Right atrium auricular region (tissue), 2 donors: ENCODE results near the gene LACTBL1. TPM values are rescaled to one million over a fixed set of nuclear protein-coding genes. Genes with fewer than 3 reads are reported as not detected.

Source experiments
- DNase-seq: peaks from one replicate; pipeline ENCODE4 v3.0.0-alpha.2; 2019; ENCODE audit warnings: low spot score
- H3K27ac ChIP-seq, 2 donors: fragments of 200-600 bp; sonication (generic); 1 replicate in 1 of 2; 2 replicates in 1 of 2; pipeline ENCODE4 v1.5.1; 2016 to 2019
- H3K27me3 ChIP-seq, 2 donors: fragments of 200-600 bp; sonication (generic); one replicate each; pipeline versions ENCODE4 v1.5.1 to v1.6.0; 2017 to 2019
- H3K36me3 ChIP-seq: fragments of 200-600 bp; sonication (generic); one replicate; pipeline ENCODE4 v1.5.1; 2016
- H3K4me1 ChIP-seq, 2 donors: fragments of 200-600 bp; sonication (generic); one replicate each; pipeline versions ENCODE4 v1.5.1 to v1.6.0; 2017 to 2019
- H3K4me3 ChIP-seq, 2 donors: fragments of 200-600 bp; sonication (generic); 1 replicate in 1 of 2; 2 replicates in 1 of 2; pipeline ENCODE4 v1.5.1; 2017 to 2019; ENCODE audit warnings: mild to moderate bottlenecking in 1 of 2, moderate library complexity in 1 of 2
- H3K9me3 ChIP-seq, 2 donors: fragments of 200-600 bp; sonication (generic); one replicate each; pipeline ENCODE4 v1.5.1; 2019
- CTCF ChIP-seq, 2 donors: fragments of 200-600 bp; sonication (generic); IDR thresholded peaks; one replicate each; pipeline ENCODE4 v1.5.1; 2019; ENCODE audit warnings: antibody characterized with exemption in 2 of 2
- total RNA-seq, 2 donors: library from RNA; depleted of rRNA; stranded (reverse); fragments of >200 nt; gene quantifications; one replicate each; pipeline ENCODE4 v1.1.0, GENCODE V29; 2016

Gene LACTBL1
- total RNA-seq, 2 donors from 2014 or later = not detected

- TF ChIP-seq CTCF (IDR thresholded peaks at IDR 0.05) = no peak
- no peaks in the 10 kb centered on the region for H3K27me3 ChIP-seq
- DNase-seq = no peak
- no peaks in the 10 kb centered on the region for H3K4me1 ChIP-seq
- no peak overlapping the region for H3K27ac ChIP-seq
- H3K4me3 ChIP-seq = no peak overlapping the region
- no peaks in the 10 kb centered on the region for H3K9me3 ChIP-seq
- H3K36me3 ChIP-seq = no peaks in the 10 kb centered on the region
Observed at GRCh38 chr1:22976127-22976460, 3.4 kb upstream of the LACTBL1 start.

GRCh38 chr1:22975694-22976093 is 3.0 kb upstream of the LACTBL1 start:
- H3K9me3 ChIP-seq = no peaks in the 10 kb centered on the region
- no peaks in the 10 kb centered on the region for H3K36me3 ChIP-seq
- H3K27ac ChIP-seq = no peak overlapping the region
- H3K27me3 ChIP-seq = no peaks in the 10 kb centered on the region
- no peaks in the 10 kb centered on the region for H3K4me1 ChIP-seq
- TF ChIP-seq CTCF (IDR thresholded peaks at IDR 0.05) = no peak
- no peak for DNase-seq
- H3K4me3 ChIP-seq = no peak overlapping the region

- Histone ChIP-seq H3K27me3 (no peaks in the 10 kb centered on the region), H3K4me1 (no peaks in the 10 kb centered on the region), H3K9me3 (peaks cover 0 to 4% of the 10 kb centered on the region in 2 donors), H3K4me3 (no peak overlapping the region), H3K36me3 (no peaks in the 10 kb centered on the region), H3K27ac (no peak overlapping the region)
- no peak for TF ChIP-seq CTCF (IDR thresholded peaks at IDR 0.05)
- no peak for DNase-seq
Observed at GRCh38 chr1:22971611-22972405, 858 bp downstream of the LACTBL1 start.

- DNase-seq = no peak
- H3K27me3 ChIP-seq = no peaks in the 10 kb centered on the region
- peaks cover 5 to 11% of the 10 kb centered on the region in 2 donors for H3K9me3 ChIP-seq
- H3K27ac ChIP-seq = no peak overlapping the region
- TF ChIP-seq CTCF (IDR thresholded peaks at IDR 0.05) = no peak
- no peaks in the 10 kb centered on the region for H3K4me1 ChIP-seq
- no peaks in the 10 kb centered on the region for H3K36me3 ChIP-seq
- H3K4me3 ChIP-seq = no peak overlapping the region
Observed at GRCh38 chr1:22971161-22971560, 1.5 kb downstream of the LACTBL1 start.

GRCh38 chr1:22970096-22970495 is 2.6 kb downstream of the LACTBL1 start:
- no peak for DNase-seq
- Histone ChIP-seq H3K27ac (no peak overlapping the region), H3K4me1 (no peaks in the 10 kb centered on the region), H3K27me3 (no peaks in the 10 kb centered on the region), H3K4me3 (no peak overlapping the region), H3K36me3 (no peaks in the 10 kb centered on the region), H3K9me3 (peaks cover 5 to 13% of the 10 kb centered on the region in 2 donors)
- no peak for TF ChIP-seq CTCF (IDR thresholded peaks at IDR 0.05)

- no peaks in the 10 kb centered on the region for H3K36me3 ChIP-seq
- peaks cover 5 to 13% of the 10 kb centered on the region in 2 donors for H3K9me3 ChIP-seq
- H3K4me1 ChIP-seq = no peaks in the 10 kb centered on the region
- no peak for DNase-seq
- no peak overlapping the region for H3K27ac ChIP-seq
- no peak overlapping the region for H3K4me3 ChIP-seq
- H3K27me3 ChIP-seq = no peaks in the 10 kb centered on the region
- TF ChIP-seq CTCF (IDR thresholded peaks at IDR 0.05) = no peak
Observed at GRCh38 chr1:22969304-22969709, 3.4 kb downstream of the LACTBL1 start.
